ENCODE measurements around the gene MYO18A. TPM values are rescaled to one million over a fixed set of nuclear protein-coding genes. Genes with fewer than 3 reads are reported as not detected.

MYO18A gene
- total and polyA plus RNA-seq, 2 of the 4 experiments (the other 2 are of a cell fraction), result 22.4 to 39.1 TPM

GRCh38 chr17:29078183-29079045, 101.8 kb downstream of the MYO18A start:
- no peak overlapping the region for H3K23ac ChIP-seq (ENCODE audit: low read depth, low read length)
- 88% methylated on average over 6 of the region's 9 CpGs; no CpG with 5 or more reads in 1 of the 2 experiments for WGBS, 2 experiments (ENCODE audit: extremely low coverage in 2 of 2, insufficient read length in 1 of 2)
- H3K56ac ChIP-seq (ENCODE audit: extremely low read depth, insufficient read depth, low read length), result no peak overlapping the region
- H3K4me2 ChIP-seq (ENCODE audit: low read depth, low read length), result no peak overlapping the region
- no peak overlapping the region for H2AK5ac ChIP-seq (ENCODE audit: low read depth, low read length)
- H4K5ac ChIP-seq (ENCODE audit: low read depth, low read length), result no peak overlapping the region
- peaks cover 6% of the 10 kb centered on the region; the same call in 1 of the 2 replicates for H3K9me1 ChIP-seq (ENCODE audit: insufficient read depth, low read length)
- intact Hi-C loops (cut with micrococcal nuclease), result no loop called here
- no peak overlapping the region for H3K14ac ChIP-seq (replicated peaks; ENCODE audit: low read depth, low read length)
- no peaks in the 10 kb centered on the region; the same call in 1 of the 2 replicates for H4K20me1 ChIP-seq (ENCODE audit: insufficient read depth, low read length)
- H3K18ac ChIP-seq (ENCODE audit: low read depth, low read length), result no peak overlapping the region
- in situ Hi-C loops (cut with MboI; ENCODE audit: low sequenced_read_pairs), result no loop called here
- H4K8ac ChIP-seq (ENCODE audit: low read depth in 2 of 2, low read length in 2 of 2), result no peak overlapping the region
- no peak overlapping the region for H2AFZ ChIP-seq (replicated peaks; ENCODE audit: low read length, poor library complexity)
- no peak overlapping the region for H3K27ac ChIP-seq (ENCODE audit: insufficient read depth, low read length)
- peaks cover 43% of the 10 kb centered on the region for H3K36me3 ChIP-seq (ENCODE audit: control insufficient read depth, insufficient read depth, low read length)
- no TSS peak for BruUV-seq (replicated peaks)
- ChIA-PET POLR2A (ENCODE audit: unreplicated experiment) (no interaction called here), CTCF (interaction anchor here (1.1 kb wide), 1 partner anchor 113 kb away, joined by 3 read pairs; no protein-coding TSS in a partner anchor)
- H4K91ac ChIP-seq (ENCODE audit: insufficient read depth, low read depth, low read length), result no peak overlapping the region
- dilution Hi-C loops (cut with HindIII; ENCODE audit: low sequenced_read_pairs, unreplicated experiment), result no loop called here
- H3K9me3 ChIP-seq (ENCODE audit: control insufficient read depth, insufficient read depth, low read length), result no peaks in the 10 kb centered on the region
- H2AK9ac ChIP-seq (replicated peaks; ENCODE audit: low read depth, low read length, poor library complexity), result no peak overlapping the region
- H3K4ac ChIP-seq (ENCODE audit: low read depth, low read length), result no peak overlapping the region
- DNase-seq, result peak; percentile 15
- no peak overlapping the region for H3K4me3 ChIP-seq (ENCODE audit: insufficient read depth, low read depth, low read length)
- no peak overlapping the region for H2BK5ac ChIP-seq (ENCODE audit: low read depth, low read length, poor library complexity, severe bottlenecking)
- no peaks in the 10 kb centered on the region for H3K79me1 ChIP-seq (ENCODE audit: low read depth in 1 of 2, low read length in 2 of 2)
- no peak overlapping the region for H2BK15ac ChIP-seq (ENCODE audit: low read depth, low read length)
- H3K9ac ChIP-seq (ENCODE audit: low read depth, low read length), result no peak overlapping the region
- H3K27me3 ChIP-seq (ENCODE audit: control insufficient read depth, insufficient read depth, low read length), result no peaks in the 10 kb centered on the region
- H2BK20ac ChIP-seq (ENCODE audit: low read depth, low read length), result no peak overlapping the region
- H2BK120ac ChIP-seq (ENCODE audit: low read depth, low read length), result no peak overlapping the region
- ATAC-seq (ENCODE audit: low read depth), result no peak
- H3K4me1 ChIP-seq (ENCODE audit: control insufficient read depth, insufficient read depth, low read length), result no peaks in the 10 kb centered on the region
- TF ChIP-seq CTCF (conservative IDR thresholded peaks at IDR 0.05; ENCODE audit: low read depth, low read length), result no peak
- TF ChIP-seq RCOR1 (IDR thresholded peaks at IDR 0.05; ENCODE audit: insufficient replicate concordance, low read length), result no peak
- TF ChIP-seq MAFK (IDR thresholded peaks at IDR 0.05; ENCODE audit: low read depth, low read length), result no peak
- TF ChIP-seq BHLHE40 (IDR thresholded peaks at IDR 0.05; ENCODE audit: low read depth, low read length), result no peak
- no peak for TF ChIP-seq RFX5 (IDR thresholded peaks at IDR 0.05; ENCODE audit: low read depth, low read length)
- no peak for TF ChIP-seq MAZ (IDR thresholded peaks at IDR 0.05; ENCODE audit: borderline replicate concordance, low read depth, low read length)
- TF ChIP-seq NFE2L2 (IDR thresholded peaks at IDR 0.05; ENCODE audit: low read depth, low read length), result no peak
- no peak for TF ChIP-seq FOS (IDR thresholded peaks at IDR 0.05; ENCODE audit: low read depth, low read length)
- TF ChIP-seq SMC3 (IDR thresholded peaks at IDR 0.05; ENCODE audit: low read depth, low read length), result no peak
- no peak for TF ChIP-seq CEBPB (IDR thresholded peaks at IDR 0.05; ENCODE audit: low read depth, low read length)
- TF ChIP-seq USF2 (IDR thresholded peaks at IDR 0.05; ENCODE audit: low read depth, low read length), result no peak
- no peak for TF ChIP-seq ELK1 (IDR thresholded peaks at IDR 0.05; ENCODE audit: borderline replicate concordance, low read depth, low read length)
- no peak for TF ChIP-seq MXI1 (IDR thresholded peaks at IDR 0.05; ENCODE audit: borderline replicate concordance, low read depth, low read length)
- no peak for TF ChIP-seq CHD1 (IDR thresholded peaks at IDR 0.05; ENCODE audit: low read depth, low read length)

Data from IMR-90 (cell line).